GM18519 (cell line): ENCODE data around the gene CERCAM.

Experiments used
- ATAC-seq: cut with Tn5 transposase; IDR thresholded peaks from one replicate; pipeline ENCODE4 v1.9.1; 2021; ENCODE audit warnings: mild to moderate bottlenecking, moderate library complexity; ENCODE audit not compliant: unreplicated experiment, low FRiP score

CERCAM gene

GRCh38 chr9:128448746-128449145 is 28.1 kb downstream of the CERCAM start:
- no peak for ATAC-seq

DNA sequence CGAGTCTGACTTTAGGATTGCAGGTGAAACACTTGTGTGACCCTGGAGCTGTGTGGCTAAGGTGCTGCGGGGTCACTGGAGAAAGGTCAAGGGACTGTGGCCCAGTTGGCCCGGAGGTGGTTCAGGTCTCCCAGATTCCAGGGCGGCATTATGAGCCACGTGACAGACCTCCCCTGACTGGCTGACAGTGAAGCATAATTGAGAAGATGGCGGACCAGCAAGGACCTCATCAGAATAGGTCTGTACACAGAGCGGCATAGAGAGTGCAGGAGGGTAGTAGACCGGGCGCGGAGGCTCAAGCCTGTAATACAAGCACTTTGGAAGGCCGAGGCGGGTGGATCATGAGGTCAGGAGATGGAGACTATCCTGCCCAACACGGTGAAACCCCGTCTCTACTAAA is 34.3 kb downstream of the CERCAM start:
- no peak for ATAC-seq

DNA sequence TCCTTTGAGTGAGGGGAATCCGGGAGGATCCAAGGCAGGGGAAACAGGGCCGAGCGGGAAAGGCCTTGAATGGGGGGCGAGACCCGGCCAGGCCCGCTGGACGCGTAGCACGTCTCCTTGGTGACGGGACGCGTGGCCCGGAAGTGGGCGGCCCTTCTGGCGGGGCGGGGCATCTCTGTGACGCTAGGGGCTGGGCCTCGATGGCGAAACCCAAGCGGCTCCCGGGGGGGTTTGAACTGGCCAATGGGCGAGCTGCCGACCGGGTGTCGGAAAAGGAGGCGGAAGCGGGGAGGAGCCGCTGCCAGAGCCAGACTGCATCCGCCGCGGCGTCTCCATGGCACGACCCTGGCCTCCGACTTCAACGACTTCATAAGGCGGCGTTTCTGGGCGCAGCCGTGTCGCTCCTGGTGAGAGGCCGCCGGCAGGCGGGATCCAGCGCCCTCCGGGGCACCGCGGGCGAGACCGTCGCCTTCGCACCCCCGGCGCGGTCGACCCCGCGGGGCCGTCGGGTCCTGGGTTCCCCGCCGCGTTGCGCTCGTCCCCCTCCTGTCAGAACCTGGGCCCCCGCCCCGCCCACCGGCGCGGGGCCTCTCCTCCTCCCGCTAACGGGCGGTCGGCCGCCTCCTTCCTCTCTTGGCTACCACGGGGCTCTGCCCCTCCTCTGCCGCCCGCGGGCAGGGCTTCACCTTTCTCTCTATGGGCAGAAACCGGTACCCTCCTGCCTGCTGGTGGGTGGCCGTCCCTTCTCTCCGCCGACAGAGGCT is 35.4 kb downstream of the CERCAM start, which contains the start of gene ODF2:
TSS of gene ODF2 (plus strand) at position 158 of the 764 bp plus-strand sequence. CDS start at position 244, 86 bp downstream.
- ATAC-seq = peak; percentile 50

GRCh38 chr9:128456613-128457061 is 36.0 kb downstream of the CERCAM start:
- peak; percentile 33 for ATAC-seq

DNA sequence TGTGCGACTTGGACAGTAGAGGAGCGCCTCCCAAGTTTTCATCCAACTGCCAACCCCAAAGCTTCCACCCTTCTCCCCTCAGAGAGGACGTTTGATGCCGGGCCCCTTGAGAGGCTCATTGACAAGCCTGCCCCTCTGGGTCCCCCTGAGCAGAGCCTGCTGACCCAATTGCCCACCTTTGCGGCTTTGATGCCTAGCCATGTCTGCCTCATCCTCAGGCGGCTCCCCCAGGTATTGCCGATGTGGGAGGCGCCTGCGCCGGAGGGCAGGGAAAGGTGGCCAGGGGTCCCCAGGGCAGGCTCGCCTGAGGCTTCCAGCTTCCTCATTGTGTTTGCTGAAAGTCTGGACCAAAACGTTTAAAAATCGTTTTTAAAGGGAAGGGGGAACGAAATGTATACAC is 36.5 kb downstream of the CERCAM start:
- ATAC-seq = no peak

GRCh38 chr9:128459011-128459410 is 38.4 kb downstream of the CERCAM start:
- ATAC-seq = no peak

GRCh38 chr9:128469070-128469469 is 48.4 kb downstream of the CERCAM start:
- no peak for ATAC-seq

DNA sequence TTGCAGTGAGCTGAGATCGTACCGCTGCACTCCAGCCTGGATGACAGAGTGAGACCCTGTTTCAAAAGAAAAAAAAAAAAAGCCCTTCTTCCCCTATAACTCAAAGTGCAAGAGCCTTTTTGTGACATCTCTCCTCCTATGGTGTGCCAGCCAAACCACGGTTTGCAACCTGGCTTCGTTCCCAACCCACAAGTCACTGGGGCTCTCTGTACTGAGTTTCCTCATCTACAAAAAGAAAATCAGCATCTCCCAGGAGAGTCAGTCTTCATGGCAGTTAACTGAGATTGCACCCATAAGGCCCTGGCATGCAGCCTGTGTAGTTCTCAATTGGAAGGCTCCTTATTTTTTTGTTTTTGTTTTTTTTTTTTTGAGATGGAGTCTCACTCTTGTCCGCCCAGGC is 49.9 kb downstream of the CERCAM start:
- no peak for ATAC-seq

- no peak for ATAC-seq
Measured at GRCh38 chr9:128473104-128473503, 52.4 kb downstream of the CERCAM start.

DNA sequence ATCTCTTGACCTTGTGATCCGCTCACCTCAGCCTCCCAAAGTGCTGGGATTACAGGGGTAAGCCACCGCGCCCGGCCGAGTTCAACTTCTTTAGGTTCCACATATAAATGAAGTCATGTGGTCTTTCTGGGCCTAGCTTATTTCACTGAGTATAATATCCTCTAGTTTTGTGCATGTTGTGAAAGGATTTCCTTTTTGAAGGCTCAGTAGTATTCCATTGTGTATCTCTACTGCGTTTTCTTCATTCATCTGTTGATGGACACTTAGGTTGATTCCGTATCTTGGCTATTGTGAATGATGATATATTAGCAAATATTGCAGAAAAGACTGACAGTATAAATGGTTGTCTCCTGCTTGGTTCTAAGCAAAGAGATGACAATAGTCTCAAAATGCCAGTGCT is 55.2 kb downstream of the CERCAM start:
- ATAC-seq = no peak

- ATAC-seq = no peak
Measured at GRCh38 chr9:128479262-128479661, 58.6 kb downstream of the CERCAM start.

DNA sequence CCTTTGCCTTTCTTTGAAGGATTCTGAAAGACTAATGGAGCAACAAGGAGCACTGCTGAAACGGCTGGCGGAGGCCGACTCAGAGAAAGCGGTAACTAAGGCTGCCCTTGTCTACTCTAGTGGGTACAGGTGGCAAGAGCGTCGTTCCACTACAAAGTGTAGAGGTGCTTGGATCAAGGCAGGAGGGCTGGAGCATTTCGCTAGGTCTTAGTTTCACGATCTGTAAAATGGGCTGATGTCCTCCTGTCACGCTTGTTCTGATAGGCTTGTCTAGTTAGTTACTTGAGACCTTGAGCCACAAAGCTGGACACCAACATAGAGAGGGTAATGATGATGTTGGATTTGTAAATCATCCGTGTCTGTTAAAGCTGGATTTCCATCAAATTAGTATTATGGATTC is 60.9 kb downstream of the CERCAM start:
- no peak for ATAC-seq

DNA sequence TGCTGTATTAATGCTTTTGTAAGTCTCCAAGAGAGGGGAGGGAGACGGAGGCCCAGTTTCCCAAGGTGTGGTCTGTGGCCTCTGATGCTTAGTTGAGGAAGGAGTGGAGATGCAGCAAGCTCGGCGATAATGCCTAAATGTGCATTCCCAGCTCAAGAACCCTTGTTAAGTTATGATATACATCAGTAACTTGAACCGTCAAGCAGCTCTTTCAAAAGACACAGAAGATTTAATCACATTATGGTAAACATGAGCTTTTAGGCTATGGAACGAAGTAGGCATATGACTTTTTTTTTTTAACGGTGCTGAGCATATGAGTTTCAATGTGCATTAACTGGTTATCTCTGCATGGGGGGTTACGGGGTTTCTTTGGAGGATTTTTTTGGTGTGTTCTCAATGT is 61.5 kb downstream of the CERCAM start:
- no peak for ATAC-seq

DNA sequence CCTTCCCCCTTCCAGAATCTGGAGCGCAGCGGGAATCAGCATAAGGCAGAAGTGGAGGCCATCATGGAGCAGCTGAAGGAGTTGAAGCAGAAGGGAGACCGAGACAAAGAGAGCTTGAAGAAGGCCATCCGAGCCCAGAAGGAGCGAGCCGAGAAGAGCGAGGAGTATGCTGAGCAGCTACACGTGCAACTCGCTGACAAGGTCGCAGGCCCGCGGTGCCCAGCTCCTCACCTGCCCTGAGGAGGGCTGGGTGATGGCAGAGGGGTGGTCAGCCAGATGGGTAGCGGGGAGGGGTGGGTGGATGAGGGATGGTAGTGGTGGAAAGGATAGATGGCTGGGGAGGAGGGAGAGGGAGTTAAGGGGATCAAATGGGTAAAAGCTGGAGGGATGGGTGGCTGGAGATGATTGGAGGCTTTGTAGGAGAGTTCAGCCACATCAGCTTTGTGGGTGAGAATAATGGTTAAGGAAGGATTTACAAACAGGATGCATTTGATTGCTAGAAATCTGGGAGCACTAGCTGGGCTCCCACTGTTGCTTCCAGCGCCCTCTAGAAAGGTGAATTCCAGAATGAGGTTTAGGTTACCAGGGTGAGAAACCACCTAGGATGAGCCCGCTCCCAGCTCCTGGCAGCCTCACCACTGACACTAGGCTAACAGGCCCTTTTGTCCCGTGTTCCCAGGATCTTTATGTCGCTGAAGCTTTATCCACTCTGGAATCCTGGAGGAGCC is 64.2 kb downstream of the CERCAM start:
- no peak for ATAC-seq

- no peak for ATAC-seq
Measured at GRCh38 chr9:128485414-128485855, 64.8 kb downstream of the CERCAM start.

GRCh38 chr9:128486201-128486600 is 65.5 kb downstream of the CERCAM start:
- ATAC-seq = no peak
